ENCODE measurements around the gene CNOT11. TPM values are rescaled to one million over a fixed set of nuclear protein-coding genes. Genes with fewer than 3 reads are reported as not detected.
A peak's percentile ranks its signal among the peaks of the same experiment; 100 is the strongest.

Gene CNOT11
- total and polyA plus RNA-seq, 2 of the 13 experiments (the other 11 are each of a cell fraction or from before 2014, with no cell fraction given), result 114 to 209 TPM

DNA sequence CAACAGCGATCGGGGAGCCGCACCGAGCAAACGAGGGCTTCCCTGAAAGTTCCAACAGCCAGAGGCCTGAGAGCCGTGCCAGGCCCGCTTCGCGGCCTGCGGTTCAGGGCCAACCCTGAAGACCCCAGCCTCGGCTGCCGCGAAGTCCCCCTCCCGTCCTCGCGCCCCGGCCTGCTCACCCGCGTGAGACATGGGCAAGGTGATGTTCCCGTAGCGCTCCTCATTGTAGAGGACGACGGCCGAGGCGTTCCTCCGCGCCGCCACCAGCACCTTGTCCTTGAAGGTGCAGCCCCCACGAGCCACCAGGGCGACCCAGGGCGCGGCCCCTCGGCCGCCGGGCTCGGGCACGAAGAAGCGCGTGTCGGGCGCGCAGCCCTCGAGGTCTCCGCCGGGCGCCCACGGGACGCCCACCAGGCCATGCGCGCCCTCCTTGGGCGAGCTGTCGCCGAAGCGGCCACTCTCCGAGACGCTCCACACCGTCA is 55.3 kb downstream of the CNOT11 start (continued):
- TF ChIP-seq BCL6 (CRISPR knock-in tag; IDR thresholded peaks at IDR 0.05) (no peak), TBP (CRISPR knock-in tag; IDR thresholded peaks at IDR 0.05) (no peak), E2F5 (CRISPR knock-in tag; conservative IDR thresholded peaks at IDR 0.05) (no peak; the same call in 1 of the 2 replicates), ZNF24 (IDR thresholded peaks at IDR 0.05) (no peak), THAP8 (CRISPR knock-in tag; IDR thresholded peaks at IDR 0.05; ENCODE audit: borderline replicate concordance) (peak; percentile 34; the same call in 1 of the 2 replicates), IRF2 (CRISPR knock-in tag; IDR thresholded peaks at IDR 0.05) (no peak; the same call in 1 of the 2 replicates), ZNF746 (CRISPR knock-in tag; IDR thresholded peaks at IDR 0.05) (no peak; the same call in 1 of the 2 replicates), ZNF589 (CRISPR knock-in tag; conservative IDR thresholded peaks at IDR 0.05) (no peak), ZNF468 (CRISPR knock-in tag; IDR thresholded peaks at IDR 0.05) (no peak), XRCC5 (optimal IDR thresholded peaks at IDR 0.05; ENCODE audit: low read length) (peak; percentile 4), FOXC1 (CRISPR knock-in tag; IDR thresholded peaks at IDR 0.05; ENCODE audit: borderline replicate concordance) (peak; percentile 36; the same call in 1 of the 2 replicates), ATF7-NPFF (CRISPR knock-in tag; IDR thresholded peaks at IDR 0.05; ENCODE audit: low read depth) (peak; percentile 55), ZFP36L2 (CRISPR knock-in tag; IDR thresholded peaks at IDR 0.05) (no peak), DR1 (CRISPR knock-in tag; IDR thresholded peaks at IDR 0.05) (no peak), TEAD2 (CRISPR knock-in tag; IDR thresholded peaks at IDR 0.05) (0 out of 2 replicates have a peak, but pooled peaks have one; percentile 63), NPAS2 (CRISPR knock-in tag; IDR thresholded peaks at IDR 0.05; ENCODE audit: borderline replicate concordance) (no peak), ZZZ3 (CRISPR knock-in tag; IDR thresholded peaks at IDR 0.05; ENCODE audit: borderline replicate concordance) (no peak), ZMAT5 (CRISPR knock-in tag; IDR thresholded peaks at IDR 0.05; ENCODE audit: borderline replicate concordance, low read depth) (no peak; the same call in 1 of the 2 replicates), GFI1 (CRISPR knock-in tag; IDR thresholded peaks at IDR 0.05; ENCODE audit: borderline replicate concordance) (peak; percentile 75; the same call in 1 of the 2 replicates), FIP1L1 (IDR thresholded peaks at IDR 0.05; ENCODE audit: borderline replicate concordance, insufficient read depth, low read depth, low read length) (0 out of 2 replicates have a peak, but pooled peaks have one; percentile 11), ZNF766 (CRISPR knock-in tag; IDR thresholded peaks at IDR 0.05; ENCODE audit: borderline replicate concordance) (no peak), GLI4 (CRISPR knock-in tag; IDR thresholded peaks at IDR 0.05; ENCODE audit: borderline replicate concordance) (peak; percentile 21)
- TF ChIP-seq, protein P1, sequence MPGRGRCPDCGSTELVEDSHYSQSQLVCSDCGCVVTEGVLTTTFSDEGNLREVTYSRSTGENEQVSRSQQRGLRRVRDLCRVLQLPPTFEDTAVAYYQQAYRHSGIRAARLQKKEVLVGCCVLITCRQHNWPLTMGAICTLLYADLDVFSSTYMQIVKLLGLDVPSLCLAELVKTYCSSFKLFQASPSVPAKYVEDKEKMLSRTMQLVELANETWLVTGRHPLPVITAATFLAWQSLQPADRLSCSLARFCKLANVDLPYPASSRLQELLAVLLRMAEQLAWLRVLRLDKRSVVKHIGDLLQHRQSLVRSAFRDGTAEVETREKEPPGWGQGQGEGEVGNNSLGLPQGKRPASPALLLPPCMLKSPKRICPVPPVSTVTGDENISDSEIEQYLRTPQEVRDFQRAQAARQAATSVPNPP (CRISPR knock-in tag; IDR thresholded peaks at IDR 0.05), result no peak; the same call in 1 of the 2 replicates
- TF ChIP-seq, protein P2, sequence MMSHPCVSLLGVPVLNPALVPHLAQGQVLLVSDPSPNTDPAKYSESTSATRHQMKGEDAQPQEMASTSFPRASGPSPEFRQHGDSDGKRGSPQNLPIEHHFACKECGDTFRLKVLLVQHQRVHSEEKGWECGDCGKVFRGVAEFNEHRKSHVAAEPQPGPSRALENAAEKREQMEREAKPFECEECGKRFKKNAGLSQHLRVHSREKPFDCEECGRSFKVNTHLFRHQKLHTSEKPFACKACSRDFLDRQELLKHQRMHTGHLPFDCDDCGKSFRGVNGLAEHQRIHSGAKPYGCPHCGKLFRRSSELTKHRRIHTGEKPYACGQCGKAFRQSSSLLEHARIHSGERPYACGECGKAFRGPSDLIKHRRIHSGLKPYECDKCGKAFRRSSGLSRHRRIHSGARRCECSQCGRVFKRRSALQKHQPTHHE (CRISPR knock-in tag; IDR thresholded peaks at IDR 0.05; ENCODE audit: borderline replicate concordance), result no peak
- TF ChIP-seq, protein P3, sequence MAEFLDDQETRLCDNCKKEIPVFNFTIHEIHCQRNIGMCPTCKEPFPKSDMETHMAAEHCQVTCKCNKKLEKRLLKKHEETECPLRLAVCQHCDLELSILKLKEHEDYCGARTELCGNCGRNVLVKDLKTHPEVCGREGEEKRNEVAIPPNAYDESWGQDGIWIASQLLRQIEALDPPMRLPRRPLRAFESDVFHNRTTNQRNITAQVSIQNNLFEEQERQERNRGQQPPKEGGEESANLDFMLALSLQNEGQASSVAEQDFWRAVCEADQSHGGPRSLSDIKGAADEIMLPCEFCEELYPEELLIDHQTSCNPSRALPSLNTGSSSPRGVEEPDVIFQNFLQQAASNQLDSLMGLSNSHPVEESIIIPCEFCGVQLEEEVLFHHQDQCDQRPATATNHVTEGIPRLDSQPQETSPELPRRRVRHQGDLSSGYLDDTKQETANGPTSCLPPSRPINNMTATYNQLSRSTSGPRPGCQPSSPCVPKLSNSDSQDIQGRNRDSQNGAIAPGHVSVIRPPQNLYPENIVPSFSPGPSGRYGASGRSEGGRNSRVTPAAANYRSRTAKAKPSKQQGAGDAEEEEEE (CRISPR knock-in tag; IDR thresholded peaks at IDR 0.05; ENCODE audit: borderline replicate concordance), result no peak

Data from HepG2 (cell line).